GM19467 (cell line): ENCODE measurements around the gene TRIO.
"Not testable (repeated sequence)": the region's sequence is repeated elsewhere in the genome, so short reads cannot be mapped to it uniquely, and the experiment has no call there.

Experiments
- ATAC-seq: cut with Tn5 transposase; IDR thresholded peaks from one replicate; pipeline ENCODE4 v1.9.1; 2021; ENCODE audit warnings: mild to moderate bottlenecking, moderate library complexity; ENCODE audit not compliant: unreplicated experiment

Gene TRIO

GRCh38 chr5:14369780-14370179, 226.6 kb downstream of the TRIO start:
- ATAC-seq, result no peak

- ATAC-seq, result no peak
Measured at GRCh38 chr5:14370386-14370785, 227.2 kb downstream of the TRIO start.

- ATAC-seq, result no peak
Measured at GRCh38 chr5:14373685-14374084, 230.5 kb downstream of the TRIO start.

- ATAC-seq, result no peak
Measured at GRCh38 chr5:14374100-14374499, 231.0 kb downstream of the TRIO start.

- ATAC-seq, result no peak
Measured at GRCh38 chr5:14376789-14377188, 233.6 kb downstream of the TRIO start.

GRCh38 chr5:14379739-14380497, 236.8 kb downstream of the TRIO start:
- ATAC-seq, result no peak

- no peak for ATAC-seq
Measured at GRCh38 chr5:14380712-14381111, 237.6 kb downstream of the TRIO start.

GRCh38 chr5:14382640-14383039, 239.5 kb downstream of the TRIO start:
- no peak for ATAC-seq

GRCh38 chr5:14383923-14384322, 240.8 kb downstream of the TRIO start:
- ATAC-seq, result no peak

GRCh38 chr5:14385019-14385418, 241.9 kb downstream of the TRIO start:
- ATAC-seq, result no peak

- ATAC-seq, result no peak
Measured at GRCh38 chr5:14386884-14387624, 243.9 kb downstream of the TRIO start.

- ATAC-seq, result no peak
Measured at GRCh38 chr5:14388741-14389140, 245.6 kb downstream of the TRIO start.

- not testable (repeated sequence) for ATAC-seq
Measured at GRCh38 chr5:14392552-14392951, 249.4 kb downstream of the TRIO start.

- ATAC-seq, result no peak
Measured at GRCh38 chr5:14394365-14394764, 251.2 kb downstream of the TRIO start.

GRCh38 chr5:14395411-14395810, 252.3 kb downstream of the TRIO start:
- ATAC-seq, result no peak

GRCh38 chr5:14396066-14396465, 252.9 kb downstream of the TRIO start:
- no peak for ATAC-seq

GRCh38 chr5:14396737-14397136, 253.6 kb downstream of the TRIO start:
- no peak for ATAC-seq

- no peak for ATAC-seq
Measured at GRCh38 chr5:14397717-14398116, 254.6 kb downstream of the TRIO start.

- no peak for ATAC-seq
Measured at GRCh38 chr5:14399054-14399692, 256.0 kb downstream of the TRIO start.

- no peak for ATAC-seq
Measured at GRCh38 chr5:14400085-14400484, 256.9 kb downstream of the TRIO start.

GRCh38 chr5:14400611-14401010, 257.5 kb downstream of the TRIO start:
- no peak for ATAC-seq

- no peak for ATAC-seq
Measured at GRCh38 chr5:14401639-14402038, 258.5 kb downstream of the TRIO start.
